HFFc6 (cell line): Measurements from ENCODE around the gene MCF2L. TPM values are rescaled to one million over a fixed set of nuclear protein-coding genes. Genes with fewer than 3 reads are reported as not detected.

Source experiments
- DNase-seq: peaks from one replicate; pipeline ENCODE4 v3.0.0-alpha.2; 2018
- H3K27ac Mint-ChIP-seq: 2 replicates; pipeline ENCODE4 v1.8.0; 2020; ENCODE audit warnings: mild to moderate bottlenecking, mixed read lengths
- H3K27me3 Mint-ChIP-seq: 2 replicates; pipeline ENCODE4 v1.8.0; 2021; ENCODE audit warnings: mild to moderate bottlenecking, moderate library complexity, mixed read lengths; ENCODE audit not compliant: insufficient read depth
- H3K36me3 Mint-ChIP-seq: 2 replicates; pipeline ENCODE4 v1.8.0; 2021; ENCODE audit warnings: low read depth, mixed read lengths
- H3K4me1 Mint-ChIP-seq: 2 replicates; pipeline ENCODE4 v1.8.0; 2020; ENCODE audit warnings: low read depth, mixed read lengths
- H3K4me3 Mint-ChIP-seq: 2 replicates; pipeline ENCODE4 v1.8.0; 2020; ENCODE audit warnings: mild to moderate bottlenecking, moderate library complexity, mixed read lengths
- H3K9me3 Mint-ChIP-seq: 2 replicates; pipeline ENCODE4 v1.8.0; 2020; ENCODE audit warnings: mild to moderate bottlenecking, mixed read lengths
- CTCF ChIP-seq: fragments of 200-600 bp; sonication (generic); IDR thresholded peaks from 2 replicates; pipeline ENCODE4 v1.5.0; 2021; ENCODE audit warnings: antibody characterized with exemption, mild to moderate bottlenecking
- total RNA-seq, 6 experiments: library from RNA; stranded (reverse); fragmentation: NEBNext Ultra II Directional; extraction: Animal tissue kit (Norgen Biotek cat#: 25700); gene quantifications; 2 replicates in 1 of 6; 3 replicates in 5 of 6; pipeline ENCODE4 v1.2.3, GENCODE V29; 2021

Gene MCF2L
- total RNA-seq, 6 experiments from 2014 or later = not detected

- H3K4me1 Mint-ChIP-seq = no peaks in the 10 kb centered on the region
- DNase-seq = no peak
- no peak for TF ChIP-seq CTCF
- H3K36me3 Mint-ChIP-seq = peaks cover 12% of the 10 kb centered on the region
- peaks cover 32% of the 10 kb centered on the region for H3K27me3 Mint-ChIP-seq
- H3K27ac Mint-ChIP-seq = no peak overlapping the region
- peaks cover 27% of the 10 kb centered on the region for H3K9me3 Mint-ChIP-seq
- no peak overlapping the region for H3K4me3 Mint-ChIP-seq
Measured at GRCh38 chr13:113014752-113015745, 46.0 kb downstream of the MCF2L start.

GRCh38 chr13:113015826-113016525 is 47.0 kb downstream of the MCF2L start:
- Mint-ChIP-seq H3K4me3 (no peak overlapping the region), H3K4me1 (no peaks in the 10 kb centered on the region), H3K9me3 (peaks cover 23% of the 10 kb centered on the region), H3K27me3 (peaks cover 32% of the 10 kb centered on the region), H3K36me3 (peaks cover 9% of the 10 kb centered on the region), H3K27ac (no peak overlapping the region)
- no peak for TF ChIP-seq CTCF
- no peak for DNase-seq

GRCh38 chr13:113016526-113017295 is 47.7 kb downstream of the MCF2L start:
- no peak for TF ChIP-seq CTCF
- Mint-ChIP-seq H3K4me3 (no peak overlapping the region), H3K4me1 (no peaks in the 10 kb centered on the region), H3K27ac (no peak overlapping the region), H3K27me3 (peaks cover 34% of the 10 kb centered on the region), H3K36me3 (0 out of 2 replicates have a peak, but pooled peaks cover 4% of the 10 kb centered on the region), H3K9me3 (peaks cover 16% of the 10 kb centered on the region)
- DNase-seq = no peak

- H3K27me3 Mint-ChIP-seq = peaks cover 34% of the 10 kb centered on the region
- no peak overlapping the region for H3K27ac Mint-ChIP-seq
- peaks cover 8% of the 10 kb centered on the region for H3K9me3 Mint-ChIP-seq
- no peak for TF ChIP-seq CTCF
- DNase-seq = no peak
- no peaks in the 10 kb centered on the region for H3K4me1 Mint-ChIP-seq
- no peaks in the 10 kb centered on the region for H3K36me3 Mint-ChIP-seq
- no peak overlapping the region for H3K4me3 Mint-ChIP-seq
Measured at GRCh38 chr13:113017506-113018215, 48.6 kb downstream of the MCF2L start.
